Measurements from ENCODE around the gene GABRB2. TPM values are rescaled to one million over a fixed set of nuclear protein-coding genes. Genes with fewer than 3 reads are reported as not detected.

Gene GABRB2
- polyA plus RNA-seq, 2 of the 4 experiments (the other 2 are of a cell fraction), result not detected

DNA sequence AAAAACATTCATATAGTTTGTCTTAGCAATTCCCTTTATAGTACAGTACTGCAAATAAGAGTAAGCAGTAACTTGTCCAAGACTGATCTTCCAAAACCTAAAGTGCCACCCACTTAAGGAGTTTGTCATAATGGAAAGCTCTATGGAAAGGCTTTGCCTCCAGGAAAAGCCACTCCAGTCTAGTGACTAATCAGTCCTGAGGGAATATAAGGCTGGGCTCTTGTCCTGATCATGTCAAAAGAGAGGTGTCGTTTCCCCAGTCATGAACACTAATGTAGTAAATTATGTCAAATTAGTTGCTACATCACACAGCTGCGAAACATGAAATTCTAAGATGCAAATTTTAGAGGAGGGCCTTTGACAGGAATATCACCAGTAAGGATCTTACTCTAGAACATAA, 271.6 kb downstream of the GABRB2 start:
- WGBS (ENCODE audit: missing lambda C conversion rate), result 8% methylated on average over 2 of the region's 2 CpGs
- no peak for ATAC-seq
- Histone ChIP-seq H3K9me3 (no peaks in the 10 kb centered on the region), H3K27ac (no peak overlapping the region), H3K4me3 (no peak overlapping the region), H3K4me1 (no peaks in the 10 kb centered on the region), H3K4me2 (no peak overlapping the region)
- no peak for DNase-seq (ENCODE audit: low read depth in 1 of 2, low spot score in 1 of 2)
- TF ChIP-seq MYC (IDR thresholded peaks at IDR 0.05; ENCODE audit: borderline replicate concordance, low read length), result no peak
- CTCF ChIA-PET, result no interaction called here
- FAIRE-seq, result no peak
- POLR2A ChIA-PET, result no interaction called here

DNA sequence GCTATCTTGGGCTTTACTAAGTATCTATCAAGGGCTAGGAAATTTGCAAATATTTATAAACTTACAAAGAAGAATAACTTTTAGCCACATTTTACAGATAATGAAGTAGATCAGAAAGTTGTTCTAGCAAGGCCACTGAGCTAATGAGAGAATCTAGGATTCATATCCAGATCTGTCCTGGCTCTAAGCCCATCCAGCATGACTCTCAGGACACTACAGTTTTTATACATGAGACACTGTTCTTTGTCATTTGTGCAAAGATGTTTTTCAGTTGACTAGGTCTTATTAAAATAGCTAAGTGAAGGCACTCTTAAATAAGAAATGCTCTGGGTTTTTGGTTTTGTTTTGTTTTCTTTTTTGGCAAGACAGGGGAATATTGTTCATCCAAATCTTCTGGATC, 273.1 kb downstream of the GABRB2 start:
- POLR2A ChIA-PET, result no interaction called here
- TF ChIP-seq HEYL (CRISPR knock-in tag; IDR thresholded peaks at IDR 0.05) (no peak), EP300 (IDR thresholded peaks at IDR 0.05) (no peak), NFE2L2 (conservative IDR thresholded peaks at IDR 0.05; ENCODE audit: low read length) (no peak), HDAC2 (IDR thresholded peaks at IDR 0.05) (no peak), NPAS2 (CRISPR knock-in tag; IDR thresholded peaks at IDR 0.05; ENCODE audit: borderline replicate concordance) (no peak), ZSCAN20 (CRISPR knock-in tag; IDR thresholded peaks at IDR 0.05) (no peak), MAFK (IDR thresholded peaks at IDR 0.05; ENCODE audit: partially characterized antibody) (no peak), SMC3 (IDR thresholded peaks at IDR 0.05) (no peak)
- TF ChIP-seq, protein P1, sequence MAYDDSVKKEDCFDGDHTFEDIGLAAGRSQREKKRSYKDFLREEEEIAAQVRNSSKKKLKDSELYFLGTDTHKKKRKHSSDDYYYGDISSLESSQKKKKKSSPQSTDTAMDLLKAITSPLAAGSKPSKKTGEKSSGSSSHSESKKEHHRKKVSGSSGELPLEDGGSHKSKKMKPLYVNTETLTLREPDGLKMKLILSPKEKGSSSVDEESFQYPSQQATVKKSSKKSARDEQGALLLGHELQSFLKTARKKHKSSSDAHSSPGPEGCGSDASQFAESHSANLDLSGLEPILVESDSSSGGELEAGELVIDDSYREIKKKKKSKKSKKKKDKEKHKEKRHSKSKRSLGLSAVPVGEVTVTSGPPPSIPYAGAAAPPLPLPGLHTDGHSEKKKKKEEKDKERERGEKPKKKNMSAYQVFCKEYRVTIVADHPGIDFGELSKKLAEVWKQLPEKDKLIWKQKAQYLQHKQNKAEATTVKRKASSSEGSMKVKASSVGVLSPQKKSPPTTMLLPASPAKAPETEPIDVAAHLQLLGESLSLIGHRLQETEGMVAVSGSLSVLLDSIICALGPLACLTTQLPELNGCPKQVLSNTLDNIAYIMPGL (CRISPR knock-in tag; IDR thresholded peaks at IDR 0.05; ENCODE audit: borderline replicate concordance), result no peak
- CTCF ChIA-PET, result no interaction called here
- no peak overlapping the region for H3K27ac ChIP-seq
- FAIRE-seq, result no peak
- no peaks in the 10 kb centered on the region for H3K9me3 ChIP-seq
- no peaks in the 10 kb centered on the region for H3K4me1 ChIP-seq
- no peak overlapping the region for H3K4me2 ChIP-seq
- no peak for DNase-seq (ENCODE audit: low read depth in 1 of 2, low spot score in 1 of 2)
- no peak for ATAC-seq
- no peak overlapping the region for H3K4me3 ChIP-seq

- Histone ChIP-seq H3K9me3 (no peaks in the 10 kb centered on the region), H3K4me1 (no peaks in the 10 kb centered on the region), H3K4me3 (no peak overlapping the region), H3K27ac (no peak overlapping the region), H3K4me2 (no peak overlapping the region)
- CTCF ChIA-PET, result no interaction called here
- TF ChIP-seq KDM5A (IDR thresholded peaks at IDR 0.05), result no peak
- TF ChIP-seq ZSCAN20 (CRISPR knock-in tag; IDR thresholded peaks at IDR 0.05), result no peak
- TF ChIP-seq FOSB (CRISPR knock-in tag; IDR thresholded peaks at IDR 0.05), result no peak
- TF ChIP-seq CBX8 (IDR thresholded peaks at IDR 0.05), result no peak
- no peak for TF ChIP-seq ELK1 (IDR thresholded peaks at IDR 0.05; ENCODE audit: low read depth, low read length)
- TF ChIP-seq JUNB (IDR thresholded peaks at IDR 0.05), result no peak
- no peak for TF ChIP-seq MAZ (IDR thresholded peaks at IDR 0.05; ENCODE audit: borderline replicate concordance, low read depth, low read length)
- TF ChIP-seq, protein P2, sequence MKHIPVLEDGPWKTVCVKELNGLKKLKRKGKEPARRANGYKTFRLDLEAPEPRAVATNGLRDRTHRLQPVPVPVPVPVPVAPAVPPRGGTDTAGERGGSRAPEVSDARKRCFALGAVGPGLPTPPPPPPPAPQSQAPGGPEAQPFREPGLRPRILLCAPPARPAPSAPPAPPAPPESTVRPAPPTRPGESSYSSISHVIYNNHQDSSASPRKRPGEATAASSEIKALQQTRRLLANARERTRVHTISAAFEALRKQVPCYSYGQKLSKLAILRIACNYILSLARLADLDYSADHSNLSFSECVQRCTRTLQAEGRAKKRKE (CRISPR knock-in tag; IDR thresholded peaks at IDR 0.05; ENCODE audit: low read depth), result no peak
- TF ChIP-seq, protein P3, sequence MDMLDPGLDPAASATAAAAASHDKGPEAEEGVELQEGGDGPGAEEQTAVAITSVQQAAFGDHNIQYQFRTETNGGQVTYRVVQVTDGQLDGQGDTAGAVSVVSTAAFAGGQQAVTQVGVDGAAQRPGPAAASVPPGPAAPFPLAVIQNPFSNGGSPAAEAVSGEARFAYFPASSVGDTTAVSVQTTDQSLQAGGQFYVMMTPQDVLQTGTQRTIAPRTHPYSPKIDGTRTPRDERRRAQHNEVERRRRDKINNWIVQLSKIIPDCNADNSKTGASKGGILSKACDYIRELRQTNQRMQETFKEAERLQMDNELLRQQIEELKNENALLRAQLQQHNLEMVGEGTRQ (IDR thresholded peaks at IDR 0.05), result no peak
- DNase-seq (ENCODE audit: low read depth in 1 of 2, low spot score in 1 of 2) (no peak), FAIRE-seq (no peak), ATAC-seq (no peak)
- WGBS (ENCODE audit: missing lambda C conversion rate), result 0% methylated on average over 1 of the region's 1 CpG
- POLR2A ChIA-PET, result no interaction called here
These were observed 274.7 kb downstream of the GABRB2 start for GRCh38 chr5:161271816-161272215.

DNA sequence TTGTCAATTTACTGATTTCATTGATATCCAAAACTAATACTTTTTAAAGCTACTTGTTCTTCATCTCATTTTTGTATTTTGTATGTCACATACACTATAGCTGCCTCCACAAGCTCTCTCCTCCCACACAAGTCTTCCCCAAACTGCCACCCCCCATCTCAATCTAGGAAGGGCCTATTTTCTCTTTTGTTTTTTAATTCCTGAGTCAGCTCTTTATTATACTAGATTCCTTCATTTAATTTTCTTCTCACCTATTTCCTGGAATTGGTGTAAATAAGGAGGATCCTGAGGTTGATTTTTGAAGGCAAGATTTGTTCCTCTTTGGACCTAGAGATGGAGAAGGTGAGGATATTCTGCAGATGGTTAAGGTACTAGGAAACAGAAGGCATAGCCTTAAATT, 277.4 kb downstream of the GABRB2 start:
- ChIA-PET CTCF (no interaction called here), POLR2A (no interaction called here)
- no peak for DNase-seq (ENCODE audit: low read depth in 1 of 2, low spot score in 1 of 2)
- Histone ChIP-seq H3K27ac (no peak overlapping the region), H3K9me3 (no peaks in the 10 kb centered on the region), H3K4me2 (no peak overlapping the region), H3K4me1 (no peaks in the 10 kb centered on the region), H3K4me3 (no peak overlapping the region)
- ATAC-seq, result no peak
- FAIRE-seq, result no peak
- TF ChIP-seq KDM1A (IDR thresholded peaks at IDR 0.05; ENCODE audit: low read depth), result no peak
- no peak for TF ChIP-seq FOSL2 (IDR thresholded peaks at IDR 0.05)
- no peak for TF ChIP-seq FOSL2 (CRISPR knock-in tag; IDR thresholded peaks at IDR 0.05)
- no peak for TF ChIP-seq PHF8 (IDR thresholded peaks at IDR 0.05; ENCODE audit: borderline replicate concordance, low read depth)
- TF ChIP-seq MAFK (IDR thresholded peaks at IDR 0.05; ENCODE audit: partially characterized antibody), result peak; percentile 22
- TF ChIP-seq ZSCAN20 (CRISPR knock-in tag; IDR thresholded peaks at IDR 0.05), result no peak
- TF ChIP-seq, protein P4, sequence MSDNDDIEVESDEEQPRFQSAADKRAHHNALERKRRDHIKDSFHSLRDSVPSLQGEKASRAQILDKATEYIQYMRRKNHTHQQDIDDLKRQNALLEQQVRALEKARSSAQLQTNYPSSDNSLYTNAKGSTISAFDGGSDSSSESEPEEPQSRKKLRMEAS (IDR thresholded peaks at IDR 0.05), result no peak
